ENCODE data around the gene IFI35.
"Not testable (repeated sequence)": the region's sequence is repeated elsewhere in the genome, so short reads cannot be mapped to it uniquely, and the experiment has no call there.

- not testable (repeated sequence) for TF ChIP-seq CTCF, POLR2AphosphoS5, POLR2A, EP300 (IDR thresholded peaks at IDR 0.05)
These were observed 12.7 kb upstream of the IFI35 start for GRCh38 chr17:42993913-42994312.

Data from stomach (tissue), 4 donors.